ENCODE results near the gene IREB2.

DNA sequence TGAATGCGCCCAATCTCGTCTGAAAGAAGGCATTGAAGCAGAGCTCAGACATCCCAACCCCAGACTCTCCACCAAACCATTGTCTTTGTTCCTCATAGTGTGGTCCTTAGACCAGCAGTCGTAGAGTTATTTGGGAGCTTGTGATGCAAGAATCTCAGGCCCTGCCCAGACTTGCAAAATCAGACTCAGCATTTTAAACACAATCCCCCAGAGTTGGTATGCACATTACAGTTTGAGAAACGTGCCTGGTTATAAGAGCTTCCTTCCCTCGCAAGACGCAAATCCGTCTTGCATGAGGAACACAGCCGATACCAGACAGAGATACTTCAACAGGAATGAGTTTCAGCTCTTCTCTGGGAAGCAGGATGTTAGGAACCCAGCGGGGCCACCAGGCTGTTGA, 38.9 kb upstream of the IREB2 start:
- no peak for TF ChIP-seq GATA1 (IDR thresholded peaks at IDR 0.05; ENCODE audit: low read depth, low read length)
- TF ChIP-seq POLR2A (IDR thresholded peaks at IDR 0.05; ENCODE audit: low read length) = no peak

Data from erythroblast (primary cell).